ENCODE results near the gene UNC93B1.

- TF ChIP-seq CTCF (conservative IDR thresholded peaks at IDR 0.05; ENCODE audit: low read depth, low read length) (no peak), EZH2 (IDR thresholded peaks at IDR 0.05; ENCODE audit: borderline replicate concordance, low read depth, low read length, poor library complexity, severe bottlenecking) (no peak)
Measured at GRCh38 chr11:68007498-68008380, 3.8 kb upstream of the UNC93B1 start.
